OCI-LY3 (cell line): ENCODE results near the gene KRTAP5-4.
"Not testable (repeated sequence)": the region's sequence is repeated elsewhere in the genome, so short reads cannot be mapped to it uniquely, and the experiment has no call there.

ENCODE experiments used
- H2AFZ ChIP-seq: fragments of 200-600, 300-600 bp; shearing (Covaris generic); 2 replicates; pipeline ENCODE4 v1.6.0; 2014; ENCODE audit warnings: antibody characterized with exemption, low read depth, low read length
- H3K27ac ChIP-seq: fragments of 200-600, 300-600 bp; sonication (generic); 2 replicates; pipeline ENCODE4 v1.5.1; 2014; ENCODE audit warnings: mild to moderate bottlenecking, low read length, moderate library complexity, mixed read lengths
- H3K27me3 ChIP-seq: fragments of 200-600, 300-600 bp; sonication (generic); 2 replicates; pipeline ENCODE4 v1.6.1; 2014; ENCODE audit warnings: low read depth, low read length, mixed read lengths
- H3K36me3 ChIP-seq: fragments of 200-600, 300-600 bp; sonication (generic); replicated peaks from 2 replicates; pipeline ENCODE3; 2014; ENCODE audit warnings: low read depth, low read length, mixed read lengths
- H3K4me1 ChIP-seq: fragments of 300-600, 200-600 bp; sonication (generic); 2 replicates; pipeline ENCODE4 v1.6.1; 2014; ENCODE audit warnings: low read length, mixed read lengths
- H3K4me2 ChIP-seq: fragments of 200-600, 300-600 bp; sonication (generic); 2 replicates; pipeline ENCODE4 v1.6.1; 2014; ENCODE audit warnings: low read length, mixed read lengths
- H3K4me3 ChIP-seq: fragments of 300-600, 200-600 bp; sonication (generic); 2 replicates; pipeline ENCODE4 v1.5.1; 2014; ENCODE audit warnings: antibody characterized with exemption, mild to moderate bottlenecking, low read length, moderate library complexity
- H3K79me2 ChIP-seq: fragments of 300-600, 200-600 bp; shearing (Covaris generic); 2 replicates; pipeline ENCODE4 v1.6.1; 2014; ENCODE audit warnings: mild to moderate bottlenecking, low read length, mixed read lengths
- H3K9ac ChIP-seq: fragments of 300-600, 200-600 bp; shearing (Covaris generic); 2 replicates; pipeline ENCODE4 v1.6.0; 2014; ENCODE audit warnings: mild to moderate bottlenecking, low read length, moderate library complexity
- H3K9me3 ChIP-seq: fragments of 200-600, 300-600 bp; shearing (Covaris generic); 2 replicates; pipeline ENCODE4 v1.6.1; 2014; ENCODE audit warnings: low read length, mixed read lengths; ENCODE audit not compliant: insufficient read depth
- H4K20me1 ChIP-seq: fragments of 200-600, 300-600 bp; sonication (generic); 2 replicates; pipeline ENCODE4 v1.6.1; 2016; ENCODE audit warnings: low read length, mixed read lengths; ENCODE audit not compliant: insufficient read depth
- CTCF ChIP-seq: fragments of 200-600, 300-600 bp; sonication (generic); IDR thresholded peaks from 2 replicates; pipeline ENCODE4 v1.5.1; 2014; ENCODE audit warnings: antibody characterized with exemption, low read length, low read depth
- EZH2phosphoT487 ChIP-seq: fragments of 200-600 bp; shearing (Covaris generic); IDR thresholded peaks from 2 replicates; pipeline ENCODE4 v1.6.1; 2018; ENCODE audit warnings: antibody characterized with exemption, mixed run types, low read depth

The KRTAP5-4 gene

GRCh38 chr11:1665313-1665712 lies 43.4 kb upstream of the KRTAP5-4 start:
- no peak for TF ChIP-seq EZH2phosphoT487
- no peak for TF ChIP-seq CTCF
- Histone ChIP-seq H4K20me1 (no peaks in the 10 kb centered on the region), H3K9me3 (no peaks in the 10 kb centered on the region), H3K4me1 (no peaks in the 10 kb centered on the region), H3K4me3 (no peak overlapping the region), H2AFZ (no peak overlapping the region), H3K4me2 (no peak overlapping the region), H3K27me3 (peaks cover 6% of the 10 kb centered on the region; the same call in 1 of the 2 replicates), H3K9ac (no peak overlapping the region), H3K36me3 (no peaks in the 10 kb centered on the region), H3K79me2 (no peaks in the 10 kb centered on the region), H3K27ac (no peak overlapping the region)

GRCh38 chr11:1662699-1663283 lies 40.9 kb upstream of the KRTAP5-4 start:
- not testable (repeated sequence) for H3K4me1 ChIP-seq, H3K4me3 ChIP-seq, H3K4me2 ChIP-seq, H3K9me3 ChIP-seq, H3K36me3 ChIP-seq, H4K20me1 ChIP-seq, H3K27ac ChIP-seq, H3K79me2 ChIP-seq, H3K9ac ChIP-seq, H2AFZ ChIP-seq
- H3K27me3 ChIP-seq = peaks cover 15% of the 10 kb centered on the region

- not testable (repeated sequence) for H3K4me2 ChIP-seq, H4K20me1 ChIP-seq, H3K9ac ChIP-seq, H3K4me1 ChIP-seq, H3K27ac ChIP-seq, H3K79me2 ChIP-seq, H3K4me3 ChIP-seq, H3K9me3 ChIP-seq, H3K36me3 ChIP-seq, H2AFZ ChIP-seq
- H3K27me3 ChIP-seq = peaks cover 13% of the 10 kb centered on the region
Observed at GRCh38 chr11:1661454-1662269, 39.7 kb upstream of the KRTAP5-4 start.

GRCh38 chr11:1660111-1660867 lies 38.4 kb upstream of the KRTAP5-4 start:
- Histone ChIP-seq H3K9me3 (no peaks in the 10 kb centered on the region), H3K27ac (no peak overlapping the region), H3K36me3 (no peaks in the 10 kb centered on the region), H3K4me1 (no peaks in the 10 kb centered on the region), H3K9ac (no peak overlapping the region), H3K4me3 (no peak overlapping the region), H3K79me2 (no peaks in the 10 kb centered on the region), H2AFZ (no peak overlapping the region), H3K27me3 (peaks cover 19% of the 10 kb centered on the region), H3K4me2 (no peak overlapping the region), H4K20me1 (no peaks in the 10 kb centered on the region)
- TF ChIP-seq EZH2phosphoT487 (no peak), CTCF (no peak)

GRCh38 chr11:1659506-1659905 lies 37.6 kb upstream of the KRTAP5-4 start:
- Histone ChIP-seq H3K36me3 (no peaks in the 10 kb centered on the region), H3K27me3 (peaks cover 24% of the 10 kb centered on the region), H3K79me2 (no peaks in the 10 kb centered on the region), H4K20me1 (no peaks in the 10 kb centered on the region), H3K9me3 (no peaks in the 10 kb centered on the region), H3K4me1 (no peaks in the 10 kb centered on the region), H2AFZ (no peak overlapping the region), H3K4me2 (no peak overlapping the region), H3K9ac (no peak overlapping the region), H3K27ac (no peak overlapping the region), H3K4me3 (no peak overlapping the region)
- TF ChIP-seq CTCF (no peak), EZH2phosphoT487 (no peak)
